Esophagus (tissue), 2 donors: ENCODE data around the gene RGS17. TPM values are rescaled to one million over a fixed set of nuclear protein-coding genes. Genes with fewer than 3 reads are reported as not detected.

Experiments
- H3K27ac ChIP-seq, 2 donors: one replicate each; pipeline ENCODE4 v1.5.1; 2013; ENCODE audit warnings: low read depth in 2 of 2, mild to moderate bottlenecking in 2 of 2, inconsistent platforms in 1 of 2, low read length in 1 of 2, moderate library complexity in 1 of 2
- H3K27me3 ChIP-seq, 2 donors: one replicate each; pipeline ENCODE4 v1.6.1; 2013; ENCODE audit warnings: low read length in 2 of 2, control low read depth in 1 of 2, mild to moderate bottlenecking in 1 of 2; ENCODE audit not compliant: insufficient read depth in 2 of 2, control insufficient read depth in 1 of 2
- H3K36me3 ChIP-seq, 2 donors: one replicate each; pipeline ENCODE4 v1.6.1; 2013; ENCODE audit warnings: low read length in 1 of 2; ENCODE audit not compliant: control insufficient read depth in 2 of 2, insufficient read depth in 2 of 2
- H3K4me1 ChIP-seq, 2 donors: one replicate each; pipeline ENCODE4 v1.6.1; 2013; ENCODE audit warnings: low read length in 1 of 2; ENCODE audit not compliant: control insufficient read depth in 2 of 2, insufficient read depth in 2 of 2
- H3K4me3 ChIP-seq, 2 donors: one replicate each; pipeline ENCODE4 v1.5.1; 2013; ENCODE audit warnings: low read length in 2 of 2, mild to moderate bottlenecking in 2 of 2, low read depth in 1 of 2, moderate library complexity in 1 of 2
- H3K9me3 ChIP-seq, 2 donors: one replicate each; pipeline ENCODE4 v1.6.1; 2013; ENCODE audit warnings: mild to moderate bottlenecking in 2 of 2, low read depth in 1 of 2, low read length in 1 of 2, moderate library complexity in 1 of 2; ENCODE audit not compliant: control insufficient read depth in 2 of 2, insufficient read depth in 1 of 2
- WGBS, 2 donors: extraction: QIAGEN DNeasy Blood & Tissue Kit; methylation state at CpG; one replicate each; pipeline ENCODE4 v1.1.7; 2013; 5-methylcytosine and 5-hydroxymethylcytosine counted together
- polyA plus RNA-seq, 2 donors: library from polyadenylated mRNA; stranded (reverse); fragments of 200-250 nt; gene quantifications; one replicate each; pipeline ENCODE4 v1.2.3, GENCODE V29; 2013
- donor health status: healthy with polysubstance abuse.
- donor health status: Bipolar disorder and iron deficiency.

RGS17 gene
- polyA plus RNA-seq, 2 donors, result 1.1 to 4.1 TPM

DNA sequence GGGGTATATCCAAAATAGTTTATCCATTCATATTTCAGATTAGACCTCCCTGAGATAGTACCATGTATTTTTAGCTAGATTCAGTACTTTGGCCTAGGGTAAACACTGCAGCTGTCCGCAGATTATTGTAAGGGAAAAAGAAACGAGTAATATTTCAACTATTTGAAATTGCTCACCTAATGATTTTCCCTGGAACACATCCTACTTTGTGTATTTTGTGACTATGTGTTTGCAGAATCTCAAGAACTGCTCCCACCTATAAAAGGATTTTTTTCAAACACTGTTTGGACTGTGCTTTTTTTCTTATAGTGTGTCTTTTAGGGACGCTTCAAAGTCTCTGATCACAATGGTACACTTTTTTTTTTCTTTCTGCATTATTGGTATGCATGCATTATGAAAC is 42.3 kb downstream of the RGS17 start:
- Histone ChIP-seq H3K36me3 (no peaks in the 10 kb centered on the region), H3K4me1 (no peaks in the 10 kb centered on the region), H3K27ac (no peak overlapping the region), H3K27me3 (no peaks in the 10 kb centered on the region), H3K9me3 (no peaks in the 10 kb centered on the region), H3K4me3 (no peak overlapping the region)
- WGBS, 2 donors, result 65 to 68% methylated on average over 3 of the region's 3 CpGs

DNA sequence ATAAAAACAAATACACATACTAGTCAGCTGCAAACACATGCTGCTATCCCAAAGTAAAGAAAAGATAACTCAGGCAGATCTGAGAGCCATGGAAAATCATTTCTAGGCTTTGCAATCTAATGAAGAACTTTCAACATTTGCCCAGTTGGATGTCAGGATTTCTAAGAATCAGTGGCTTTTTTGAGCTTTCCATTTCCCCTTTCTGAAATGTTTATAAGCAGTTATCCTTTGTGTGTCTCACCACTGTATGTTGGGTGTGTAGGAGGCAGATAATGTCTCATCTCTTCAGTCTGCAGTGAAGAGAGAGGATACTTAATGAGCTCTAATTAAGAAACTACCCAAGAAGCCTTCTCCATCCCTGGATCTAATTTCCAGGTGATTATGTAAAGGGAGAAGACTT is 43.6 kb downstream of the RGS17 start:
- Histone ChIP-seq H3K36me3 (no peaks in the 10 kb centered on the region), H3K9me3 (no peaks in the 10 kb centered on the region), H3K27ac (no peak overlapping the region), H3K27me3 (no peaks in the 10 kb centered on the region), H3K4me1 (no peaks in the 10 kb centered on the region), H3K4me3 (no peak overlapping the region)

DNA sequence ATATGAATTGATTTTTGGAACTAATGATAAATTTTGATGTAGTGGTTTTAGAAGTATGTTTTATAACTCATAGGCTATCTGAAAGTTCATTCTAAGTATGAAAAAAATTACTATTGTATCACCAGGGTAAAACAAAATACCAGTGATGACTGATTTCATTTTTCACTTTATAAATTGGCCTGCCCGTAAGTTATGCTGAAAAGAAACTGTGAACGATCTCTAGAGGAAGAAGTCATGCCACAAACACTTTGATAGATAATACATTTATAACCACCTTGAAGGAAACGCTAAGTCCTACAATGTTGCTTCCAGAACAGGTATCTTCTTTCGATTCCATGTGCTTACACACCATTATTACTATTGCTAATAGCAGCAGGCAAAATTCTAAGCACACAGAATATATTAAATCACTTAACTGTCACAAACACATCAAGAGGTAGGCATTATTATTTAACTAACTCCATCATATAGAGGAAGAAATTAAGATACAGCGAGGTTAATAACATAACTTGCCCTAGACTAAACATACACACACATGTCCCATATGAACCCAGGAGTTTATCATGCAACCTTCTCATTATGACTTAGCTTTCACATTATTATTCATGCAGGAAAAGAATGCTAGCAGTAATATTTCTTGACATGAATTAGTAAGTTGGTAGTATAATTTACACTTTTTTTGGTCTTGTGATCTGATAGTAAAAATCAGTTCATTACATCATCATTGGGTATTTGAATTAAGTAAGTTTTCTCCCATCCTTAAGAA is 44.7 kb downstream of the RGS17 start:
- H3K4me1 ChIP-seq, result no peaks in the 10 kb centered on the region
- H3K27ac ChIP-seq, result no peak overlapping the region
- no peaks in the 10 kb centered on the region for H3K27me3 ChIP-seq
- H3K4me3 ChIP-seq, result no peak overlapping the region
- H3K36me3 ChIP-seq, result no peaks in the 10 kb centered on the region
- no peaks in the 10 kb centered on the region for H3K9me3 ChIP-seq
- WGBS, 2 donors, result 80 to 82% methylated on average over 5 of the region's 5 CpGs

DNA sequence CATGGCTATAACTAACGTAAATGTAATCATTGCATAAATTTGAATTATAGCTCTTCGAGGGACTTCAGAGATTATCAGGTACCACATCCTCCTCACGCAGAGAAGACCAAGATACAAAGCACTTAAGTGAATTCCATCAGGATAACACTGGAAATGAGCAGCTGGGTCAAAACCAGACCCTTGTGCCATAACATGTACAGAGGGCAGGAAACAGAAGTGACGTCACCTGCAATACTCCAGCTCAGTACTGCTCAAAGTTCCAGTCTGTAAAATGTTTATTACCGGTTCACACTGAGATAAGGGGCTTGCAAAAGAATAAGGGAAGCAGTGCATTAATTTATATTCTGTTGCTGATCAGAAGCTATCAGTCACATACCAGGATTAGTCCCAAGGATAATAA is 45.8 kb downstream of the RGS17 start:
- H3K27ac ChIP-seq, result no peak overlapping the region
- H3K4me1 ChIP-seq, result no peaks in the 10 kb centered on the region
- H3K36me3 ChIP-seq, result no peaks in the 10 kb centered on the region
- no peaks in the 10 kb centered on the region for H3K27me3 ChIP-seq
- no peak overlapping the region for H3K4me3 ChIP-seq
- WGBS, 2 donors, result 62 to 68% methylated on average over 5 of the region's 5 CpGs
- H3K9me3 ChIP-seq, result no peaks in the 10 kb centered on the region

DNA sequence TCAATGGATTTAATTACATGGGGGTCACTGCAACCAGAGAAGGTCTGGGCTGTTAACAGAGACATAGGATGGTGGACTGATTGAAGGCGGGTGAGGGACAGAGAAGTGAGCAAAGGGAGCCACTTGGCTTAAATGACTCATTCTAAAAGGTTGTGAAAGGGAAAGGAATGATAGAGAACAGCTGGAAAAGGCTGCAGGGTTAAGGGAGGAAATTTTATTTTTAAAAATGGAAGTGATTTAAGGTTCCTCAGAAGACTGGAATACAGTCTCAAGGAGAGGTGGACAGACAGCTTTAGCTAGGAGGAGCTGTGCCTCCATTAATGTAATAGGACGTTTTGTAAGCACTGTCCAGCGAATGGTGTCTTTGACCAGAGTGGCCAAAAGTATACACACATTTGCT is 46.7 kb downstream of the RGS17 start:
- H3K27me3 ChIP-seq, result no peaks in the 10 kb centered on the region
- no peak overlapping the region for H3K27ac ChIP-seq
- no peaks in the 10 kb centered on the region for H3K4me1 ChIP-seq
- 78 to 87% methylated on average over 3 of the region's 3 CpGs for WGBS, 2 donors
- no peak overlapping the region for H3K4me3 ChIP-seq
- no peaks in the 10 kb centered on the region for H3K9me3 ChIP-seq
- no peaks in the 10 kb centered on the region for H3K36me3 ChIP-seq

DNA sequence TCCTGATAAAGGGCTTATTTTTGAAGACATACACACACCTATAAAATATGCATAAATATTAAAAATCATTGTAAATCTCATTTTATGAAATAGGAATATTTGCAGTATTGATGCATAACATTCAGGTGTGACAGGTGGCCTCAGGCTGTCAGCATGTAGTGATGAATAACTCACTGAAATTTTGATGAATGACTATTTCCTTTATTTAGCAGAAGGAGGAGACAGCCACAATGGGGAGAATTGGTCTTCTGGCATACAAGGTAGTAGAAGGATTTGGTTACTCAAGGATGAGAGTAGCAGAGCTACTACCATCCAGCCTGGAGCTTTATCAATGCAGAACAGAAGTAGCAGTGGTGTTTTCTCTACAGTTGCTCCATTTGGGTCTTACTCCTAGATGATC is 47.2 kb downstream of the RGS17 start:
- no peaks in the 10 kb centered on the region for H3K27me3 ChIP-seq
- H3K4me3 ChIP-seq, result no peak overlapping the region
- H3K4me1 ChIP-seq, result no peaks in the 10 kb centered on the region
- H3K27ac ChIP-seq, result no peak overlapping the region
- no peaks in the 10 kb centered on the region for H3K9me3 ChIP-seq
- H3K36me3 ChIP-seq, result no peaks in the 10 kb centered on the region

DNA sequence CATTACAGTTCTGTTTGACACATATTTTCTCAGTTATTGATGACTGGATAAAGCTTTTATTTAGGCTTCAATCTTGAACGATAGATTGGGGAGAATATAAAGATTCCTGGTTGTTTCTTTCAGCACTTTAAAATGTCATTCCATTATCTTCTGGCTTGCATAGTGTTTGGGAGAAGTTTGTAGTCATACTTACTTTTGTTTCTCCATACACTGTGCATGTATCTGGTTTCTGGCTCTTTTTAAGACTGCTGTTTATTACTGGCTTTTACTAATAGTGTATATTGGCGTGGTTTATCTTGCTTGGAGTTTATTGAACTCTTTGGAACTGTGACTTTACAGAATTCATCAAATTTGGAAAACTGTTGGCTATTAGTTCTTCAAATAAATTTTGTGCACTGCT is 49.2 kb downstream of the RGS17 start:
- Histone ChIP-seq H3K9me3 (no peaks in the 10 kb centered on the region), H3K4me3 (no peak overlapping the region), H3K27ac (no peak overlapping the region), H3K27me3 (no peaks in the 10 kb centered on the region), H3K4me1 (no peaks in the 10 kb centered on the region), H3K36me3 (no peaks in the 10 kb centered on the region)
- 84 to 90% methylated on average over 2 of the region's 2 CpGs for whole genome bisulfite sequencing, 2 donors

DNA sequence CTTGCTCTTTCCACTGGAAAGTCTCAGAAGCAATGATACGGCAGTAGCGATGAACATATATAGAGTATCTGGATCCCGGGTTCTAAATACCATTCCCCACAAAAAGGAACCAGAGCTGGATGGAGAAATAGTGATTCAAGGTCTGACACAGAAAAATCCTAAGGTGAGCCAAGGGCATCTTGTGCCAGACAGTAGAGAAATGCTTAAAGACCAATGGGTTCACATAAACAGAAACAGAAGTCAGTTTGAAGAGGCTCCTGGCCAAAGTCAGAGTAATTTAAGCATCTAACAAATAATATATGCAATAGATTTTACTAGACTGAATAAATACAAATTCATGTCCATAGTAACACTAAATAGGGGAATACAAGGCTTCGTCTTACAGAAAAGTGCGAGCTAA is 54.7 kb downstream of the RGS17 start:
- H3K27me3 ChIP-seq, result no peaks in the 10 kb centered on the region
- no peaks in the 10 kb centered on the region for H3K9me3 ChIP-seq
- H3K27ac ChIP-seq, result no peak overlapping the region
- WGBS, 2 donors, result 85 to 95% methylated on average over 5 of the region's 5 CpGs
- H3K4me1 ChIP-seq, result no peaks in the 10 kb centered on the region
- no peaks in the 10 kb centered on the region for H3K36me3 ChIP-seq
- no peak overlapping the region for H3K4me3 ChIP-seq

DNA sequence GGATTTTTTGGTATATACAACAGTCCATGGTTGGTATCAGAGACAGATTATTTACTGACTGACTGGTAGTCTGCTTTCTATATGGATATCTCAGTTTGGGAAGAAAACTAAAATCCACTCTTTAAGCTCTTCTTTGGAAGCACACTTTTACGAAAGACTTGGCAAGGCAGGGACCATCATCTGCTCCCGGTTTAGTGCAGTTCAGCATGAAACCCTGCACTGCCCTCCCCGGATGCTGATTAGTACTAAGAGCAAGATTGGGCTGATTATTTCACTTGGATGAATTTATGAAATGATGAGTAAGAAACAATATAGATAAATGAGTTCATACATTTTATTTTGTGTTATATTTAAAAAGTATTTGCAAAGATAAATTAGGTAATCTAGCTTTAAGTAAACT is 56.3 kb downstream of the RGS17 start:
- Histone ChIP-seq H3K4me3 (no peak overlapping the region), H3K4me1 (no peaks in the 10 kb centered on the region), H3K9me3 (no peaks in the 10 kb centered on the region), H3K27me3 (no peaks in the 10 kb centered on the region), H3K27ac (no peak overlapping the region), H3K36me3 (no peaks in the 10 kb centered on the region)
- 51 to 61% methylated on average over 3 of the region's 3 CpGs for WGBS, 2 donors

DNA sequence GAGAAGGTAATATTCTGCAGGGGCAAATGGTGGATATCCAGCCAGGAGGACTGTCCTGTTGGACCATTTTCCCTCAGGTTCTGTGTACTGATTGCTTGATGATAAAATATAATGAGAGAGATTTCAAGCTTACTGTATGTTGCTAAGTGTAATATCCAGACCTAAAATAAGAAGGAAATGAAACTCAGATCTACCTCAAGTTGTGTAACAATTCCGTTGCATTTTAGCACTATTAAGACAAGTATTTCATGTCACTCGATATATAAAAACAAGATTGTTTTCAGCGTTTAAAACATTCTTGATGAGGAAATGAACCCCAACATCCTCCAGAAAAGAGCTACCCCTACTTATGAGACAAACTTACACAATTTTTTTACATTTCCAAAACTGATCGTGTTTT is 57.2 kb downstream of the RGS17 start:
- WGBS, 2 donors, result 72 to 75% methylated on average over 4 of the region's 4 CpGs
- Histone ChIP-seq H3K4me3 (no peak overlapping the region), H3K36me3 (no peaks in the 10 kb centered on the region), H3K4me1 (no peaks in the 10 kb centered on the region), H3K27me3 (no peaks in the 10 kb centered on the region), H3K27ac (no peak overlapping the region), H3K9me3 (no peaks in the 10 kb centered on the region)
